GM23338 (cell line): ENCODE measurements around the gene CPD. TPM values are rescaled to one million over a fixed set of nuclear protein-coding genes. Genes with fewer than 3 reads are reported as not detected.

Experiments
- ATAC-seq: fragments of 200-7000 bp; cut with Tn5 transposase; 3 replicates; pipeline ENCODE4 v1.9.1; 2020
- DNase-seq: peaks from one replicate; pipeline ENCODE4 v3.0.0-alpha.2; 2015; ENCODE audit warnings: low spot score
- H2AFZ ChIP-seq: fragments of 200-600 bp; sonication (generic); 2 replicates; pipeline ENCODE4 v1.8.0; 2016; ENCODE audit warnings: antibody characterized with exemption, mild to moderate bottlenecking, moderate library complexity
- H3F3A ChIP-seq: fragments of 200-600 bp; sonication (generic); replicated peaks from 2 replicates; pipeline ENCODE4 v1.8.0; 2017; ENCODE audit warnings: antibody characterized with exemption, mixed run types, low read depth
- H3K27ac ChIP-seq: fragments of 200-600 bp; sonication (generic); 2 replicates; pipeline ENCODE4 v1.6.1; 2016; ENCODE audit warnings: low read depth
- H3K27me3 ChIP-seq: fragments of 200-600 bp; sonication (generic); 2 replicates; pipeline ENCODE4 v1.8.0; 2016; ENCODE audit warnings: mild to moderate bottlenecking, mixed run types, moderate library complexity; ENCODE audit not compliant: insufficient read depth
- H3K36me3 ChIP-seq: fragments of 200-600 bp; sonication (generic); 2 replicates; pipeline ENCODE4 v1.8.0; 2016; ENCODE audit warnings: mild to moderate bottlenecking; ENCODE audit not compliant: insufficient read depth
- H3K4me1 ChIP-seq: fragments of 200-600 bp; sonication (generic); 2 replicates; pipeline ENCODE4 v1.8.0; 2016; ENCODE audit warnings: mild to moderate bottlenecking, moderate library complexity; ENCODE audit not compliant: insufficient read depth
- H3K4me2 ChIP-seq: fragments of 200-600 bp; sonication (generic); 2 replicates; pipeline ENCODE4 v1.7.1; 2017; ENCODE audit warnings: mixed run types
- H3K4me3 ChIP-seq: fragments of 200-600 bp; sonication (generic); 2 replicates; pipeline ENCODE4 v1.6.1; 2016; ENCODE audit warnings: mixed run types
- H3K79me2 ChIP-seq: fragments of 200-600 bp; sonication (generic); replicated peaks from 2 replicates; pipeline ENCODE4 v1.8.0; 2017; ENCODE audit warnings: mild to moderate bottlenecking; ENCODE audit not compliant: insufficient read depth
- H3K9me2 ChIP-seq: fragments of 200-600 bp; sonication (generic); 2 replicates; pipeline ENCODE4 v1.8.0; 2017; ENCODE audit not compliant: insufficient read depth
- H4K20me1 ChIP-seq: fragments of 200-600 bp; sonication (generic); replicated peaks from 2 replicates; pipeline ENCODE4 v1.8.0; 2017; ENCODE audit warnings: mild to moderate bottlenecking; ENCODE audit not compliant: insufficient read depth
- H3K27ac Mint-ChIP-seq: 2 replicates; pipeline ENCODE4 v1.8.0; 2020; ENCODE audit warnings: inconsistent platforms, mild to moderate bottlenecking, moderate library complexity, mixed read lengths
- H3K27me3 Mint-ChIP-seq: 3 replicates; pipeline ENCODE4 v1.8.0; 2022; ENCODE audit warnings: low read depth, mild to moderate bottlenecking, moderate library complexity, mixed read lengths, inconsistent platforms; ENCODE audit not compliant: insufficient read depth, poor library complexity
- H3K36me3 Mint-ChIP-seq: 3 replicates; pipeline ENCODE4 v1.8.0; 2021; ENCODE audit warnings: low read depth, mild to moderate bottlenecking, inconsistent platforms, moderate library complexity, mixed read lengths
- H3K4me1 Mint-ChIP-seq: 3 replicates; pipeline ENCODE4 v1.8.0; 2020; ENCODE audit warnings: mild to moderate bottlenecking, inconsistent platforms, mixed read lengths
- H3K4me3 Mint-ChIP-seq: 3 replicates; pipeline ENCODE4 v1.8.0; 2021; ENCODE audit warnings: moderate library complexity, mild to moderate bottlenecking, inconsistent platforms, mixed read lengths
- H3K9me3 Mint-ChIP-seq: 3 replicates; pipeline ENCODE4 v1.8.0; 2020; ENCODE audit warnings: moderate library complexity, mild to moderate bottlenecking, inconsistent platforms, mixed read lengths
- CREB1 ChIP-seq: fragments of 250-450 bp; sonication (Bioruptor Pico); IDR thresholded peaks from 2 replicates; pipeline ENCODE4 v1.5.0; 2020; ENCODE audit warnings: low read depth, mild to moderate bottlenecking, moderate library complexity
- CTCF ChIP-seq, 2 experiments: fragments of 200-600 bp in 1 of 2; sonication (generic) in 1 of 2; conservative IDR thresholded peaks; 2 replicates each; pipeline versions ENCODE4 v1.5.1 to v1.6.1; 2016 to 2017; ENCODE audit warnings: antibody characterized with exemption in 2 of 2, low read depth in 2 of 2, mild to moderate bottlenecking in 2 of 2, moderate library complexity in 1 of 2
- ETS1 ChIP-seq: IDR thresholded peaks from 2 replicates; pipeline ENCODE4 v1.6.1; 2016; ENCODE audit warnings: antibody characterized with exemption
- EZH2 ChIP-seq: fragments of 200-600 bp; sonication (generic); IDR thresholded peaks from one replicate; pipeline ENCODE4 v1.8.0; 2017; ENCODE audit warnings: antibody characterized with exemption, mild to moderate bottlenecking, low read depth; ENCODE audit not compliant: unreplicated experiment
- EZH2phosphoT487 ChIP-seq: fragments of 200-600 bp; sonication (generic); IDR thresholded peaks from one replicate; pipeline ENCODE4 v1.8.1; 2018; ENCODE audit warnings: antibody characterized with exemption; ENCODE audit not compliant: unreplicated experiment
- JUNB ChIP-seq: IDR thresholded peaks from one replicate; pipeline ENCODE4 v1.6.1; 2016; ENCODE audit warnings: antibody characterized with exemption; ENCODE audit not compliant: unreplicated experiment
- NANOG ChIP-seq: IDR thresholded peaks from 2 replicates; pipeline ENCODE4 v1.6.1; 2016; ENCODE audit warnings: antibody characterized with exemption, borderline replicate concordance
- POLR2AphosphoS5 ChIP-seq: IDR thresholded peaks from 2 replicates; pipeline ENCODE4 v1.6.1; 2016; ENCODE audit warnings: antibody characterized with exemption, low read depth
- STAT1 ChIP-seq: IDR thresholded peaks from one replicate; pipeline ENCODE4 v1.6.1; 2016; ENCODE audit warnings: antibody characterized with exemption; ENCODE audit not compliant: unreplicated experiment
- ZNF114 ChIP-seq: fragments of 250-450 bp; sonication (Bioruptor Pico); IDR thresholded peaks from 2 replicates; pipeline ENCODE4 v1.5.0; 2020; ENCODE audit warnings: mild to moderate bottlenecking, moderate library complexity
- ZNF331 ChIP-seq: fragments of 250-450 bp; sonication (Bioruptor Pico); IDR thresholded peaks from 2 replicates; pipeline ENCODE4 v1.5.0; 2020; ENCODE audit warnings: low read depth, mild to moderate bottlenecking, moderate library complexity
- ZNF462 ChIP-seq: fragments of 250-450 bp; sonication (Bioruptor Pico); IDR thresholded peaks from 2 replicates; pipeline ENCODE4 v1.5.0; 2020; ENCODE audit warnings: mild to moderate bottlenecking, moderate library complexity
- polyA plus RNA-seq: library from polyadenylated mRNA; unstranded; fragments of >200 nt; fragmentation: Nextera tagmentation; extraction: Ambion mirVana; gene quantifications from 2 replicates; pipeline ENCODE4 v1.2.1, GENCODE V29; 2016
- total RNA-seq: library from RNA; depleted of rRNA; stranded (reverse); fragments of >200 nt; shearing (Covaris generic); gene quantifications from 2 replicates; pipeline ENCODE4 v1.2.3, GENCODE V29; 2014

Gene CPD
- total and polyA plus RNA-seq, 2 experiments from 2014 or later, result 6.2 to 57.8 TPM

- TF ChIP-seq ZNF331, result no peak
- TF ChIP-seq ZNF114 (CRISPR knock-in tag), result no peak
- no peak for TF ChIP-seq NANOG
- no peak for TF ChIP-seq EZH2phosphoT487
- no peak for TF ChIP-seq CREB1 (CRISPR knock-in tag)
- no peak for TF ChIP-seq CTCF (conservative IDR thresholded peaks at IDR 0.05; ENCODE audit: low read depth in 2 of 2)
Observed at GRCh38 chr17:30495586-30495985, 116.9 kb downstream of the CPD start (continued).

- H3K27me3 ChIP-seq, result no peaks in the 10 kb centered on the region
- H3K9me3 Mint-ChIP-seq, result no peaks in the 10 kb centered on the region
- H3K4me1 ChIP-seq, result peaks cover 7% of the 10 kb centered on the region
- no peak overlapping the region for H3K27ac ChIP-seq
- ATAC-seq (no peak), DNase-seq (no peak)
- peaks cover 1% of the 10 kb centered on the region for H3K27me3 Mint-ChIP-seq
- H3K4me1 Mint-ChIP-seq, result peaks cover 8% of the 10 kb centered on the region; the same call in 2 of the 3 replicates
- no peaks in the 10 kb centered on the region for H3K9me2 ChIP-seq
- no peaks in the 10 kb centered on the region for H4K20me1 ChIP-seq
- H3K27ac Mint-ChIP-seq, result no peak overlapping the region
- no peaks in the 10 kb centered on the region; the same call in 1 of the 2 replicates for H3K79me2 ChIP-seq
- H3K4me3 ChIP-seq, result no peak overlapping the region
- H2AFZ ChIP-seq, result no peak overlapping the region
- H3F3A ChIP-seq, result no peaks in the 10 kb centered on the region
- peaks cover 65% of the 10 kb centered on the region; the same call in 2 of the 3 replicates for H3K36me3 Mint-ChIP-seq
- peaks cover 6% of the 10 kb centered on the region; the same call in 1 of the 2 replicates for H3K36me3 ChIP-seq
- no peak overlapping the region for H3K4me3 Mint-ChIP-seq
- TF ChIP-seq CTCF (conservative IDR thresholded peaks at IDR 0.05; ENCODE audit: low read depth in 2 of 2) (no peak), ETS1 (no peak), ZNF331 (no peak), EZH2 (no peak), POLR2AphosphoS5 (no peak), EZH2phosphoT487 (no peak), JUNB (no peak), CREB1 (CRISPR knock-in tag) (no peak), ZNF114 (CRISPR knock-in tag) (no peak), STAT1 (no peak), ZNF462 (no peak)
- no peak overlapping the region for H3K4me2 ChIP-seq
Observed at GRCh38 chr17:30503558-30503957, 124.8 kb downstream of the CPD start.
